GM12878 (cell line): ENCODE measurements around the gene PIP5KL1. TPM values are rescaled to one million over a fixed set of nuclear protein-coding genes. Genes with fewer than 3 reads are reported as not detected.

Experiments used
- MYB ChIP-seq: fragments of 150-350 bp; IDR thresholded peaks from 2 replicates; pipeline ENCODE4 v1.6.1; 2014; ENCODE audit warnings: mild to moderate bottlenecking, low read depth, low read length, borderline replicate concordance
- POLR2A ChIP-seq: IDR thresholded peaks from 2 replicates; pipeline ENCODE4 v1.6.1; 2011; ENCODE audit warnings: low read depth, mild to moderate bottlenecking, low read length
- TCF3 ChIP-seq: IDR thresholded peaks from 2 replicates; pipeline ENCODE4 v1.6.1; 2012; ENCODE audit warnings: low read depth, mild to moderate bottlenecking, low read length, borderline replicate concordance; ENCODE audit not compliant: insufficient read depth
- polyA plus RNA-seq, 11 experiments: library from polyadenylated mRNA; depleted of rRNA in 4 of 11; unstranded in 6 of 11; stranded (reverse) in 5 of 11; fragments of >200 nt; fragmentation: Nextera tagmentation in 4 of 11; fragmentation: Illumina TruSeq in 1 of 11; extraction: Ambion mirVana in 4 of 11; extraction: Trizol in 1 of 11; gene quantifications; 1 replicate in 1 of 11; 2 replicates in 10 of 11; pipeline versions ENCODE4 v1.2.1 to v1.2.3, GENCODE V29; 2011 to 2016; ENCODE audit warnings: inconsistent platforms in 2 of 11, missing spikeins in 2 of 11, low read depth in 1 of 11
- total RNA-seq, 4 experiments: library from RNA; depleted of rRNA in 3 of 4; stranded (reverse); fragments of >200 nt in 3 of 4; fragmentation: Illumina TruSeq in 1 of 4; extraction: Trizol in 1 of 4; gene quantifications; 2 replicates each; pipeline versions ENCODE4 v1.2.1 to v1.2.3, GENCODE V29; 2013 to 2021
- TF ChIP-seq, protein P1 (sequence below): fragments of 450-650 bp; IDR thresholded peaks from 2 replicates; pipeline ENCODE4 v1.6.1; 2017; ENCODE audit warnings: antibody characterized with exemption, mild to moderate bottlenecking, moderate library complexity
- TF ChIP-seq, protein P2 (sequence below): fragments of 150-350 bp; IDR thresholded peaks from 2 replicates; pipeline ENCODE4 v1.6.1; 2016; ENCODE audit warnings: low read depth, low read length
- TF ChIP-seq, protein P3 (sequence below): IDR thresholded peaks from 2 replicates; pipeline ENCODE4 v1.6.1; 2012; ENCODE audit warnings: low read depth, low read length, improper control_type of control experiment

PIP5KL1 gene
- total and polyA plus RNA-seq, 10 of the 15 experiments (the other 5 are each of a cell fraction or from before 2014, with no cell fraction given): 0.04 to 0.67 (median 0.43) TPM; not detected in 2

DNA sequence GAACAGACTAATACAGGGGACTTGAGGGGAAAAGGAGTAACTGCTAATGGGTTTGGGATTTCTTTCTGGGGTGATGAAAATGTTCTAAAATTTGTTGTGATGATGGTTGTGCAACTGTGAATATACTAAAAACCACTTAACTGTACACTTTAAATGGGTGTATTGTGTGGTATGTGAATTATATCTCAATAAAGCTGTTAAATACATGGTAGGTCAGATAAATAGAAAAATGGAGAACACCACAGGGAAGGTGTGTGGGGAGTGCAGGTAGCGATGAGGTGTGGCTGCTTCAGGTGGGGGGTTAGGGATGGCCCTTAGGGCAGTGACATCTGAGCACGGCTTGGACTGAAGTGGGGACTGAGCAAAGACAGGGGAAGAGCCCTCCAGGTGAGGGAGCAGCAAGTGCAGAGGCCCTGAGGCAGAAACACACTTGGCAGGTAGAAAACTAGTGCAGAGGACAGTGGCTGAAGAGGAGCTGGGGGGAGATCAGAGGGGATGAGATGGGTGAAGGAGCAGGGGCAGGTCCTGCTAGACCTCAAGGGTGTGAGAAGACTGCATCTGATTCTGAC, 29.3 kb upstream of the PIP5KL1 start (continued):
- TF ChIP-seq, protein P1, sequence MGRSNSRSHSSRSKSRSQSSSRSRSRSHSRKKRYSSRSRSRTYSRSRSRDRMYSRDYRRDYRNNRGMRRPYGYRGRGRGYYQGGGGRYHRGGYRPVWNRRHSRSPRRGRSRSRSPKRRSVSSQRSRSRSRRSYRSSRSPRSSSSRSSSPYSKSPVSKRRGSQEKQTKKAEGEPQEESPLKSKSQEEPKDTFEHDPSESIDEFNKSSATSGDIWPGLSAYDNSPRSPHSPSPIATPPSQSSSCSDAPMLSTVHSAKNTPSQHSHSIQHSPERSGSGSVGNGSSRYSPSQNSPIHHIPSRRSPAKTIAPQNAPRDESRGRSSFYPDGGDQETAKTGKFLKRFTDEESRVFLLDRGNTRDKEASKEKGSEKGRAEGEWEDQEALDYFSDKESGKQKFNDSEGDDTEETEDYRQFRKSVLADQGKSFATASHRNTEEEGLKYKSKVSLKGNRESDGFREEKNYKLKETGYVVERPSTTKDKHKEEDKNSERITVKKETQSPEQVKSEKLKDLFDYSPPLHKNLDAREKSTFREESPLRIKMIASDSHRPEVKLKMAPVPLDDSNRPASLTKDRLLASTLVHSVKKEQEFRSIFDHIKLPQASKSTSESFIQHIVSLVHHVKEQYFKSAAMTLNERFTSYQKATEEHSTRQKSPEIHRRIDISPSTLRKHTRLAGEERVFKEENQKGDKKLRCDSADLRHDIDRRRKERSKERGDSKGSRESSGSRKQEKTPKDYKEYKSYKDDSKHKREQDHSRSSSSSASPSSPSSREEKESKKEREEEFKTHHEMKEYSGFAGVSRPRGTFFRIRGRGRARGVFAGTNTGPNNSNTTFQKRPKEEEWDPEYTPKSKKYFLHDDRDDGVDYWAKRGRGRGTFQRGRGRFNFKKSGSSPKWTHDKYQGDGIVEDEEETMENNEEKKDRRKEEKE: no peak
- TF ChIP-seq, protein P2, sequence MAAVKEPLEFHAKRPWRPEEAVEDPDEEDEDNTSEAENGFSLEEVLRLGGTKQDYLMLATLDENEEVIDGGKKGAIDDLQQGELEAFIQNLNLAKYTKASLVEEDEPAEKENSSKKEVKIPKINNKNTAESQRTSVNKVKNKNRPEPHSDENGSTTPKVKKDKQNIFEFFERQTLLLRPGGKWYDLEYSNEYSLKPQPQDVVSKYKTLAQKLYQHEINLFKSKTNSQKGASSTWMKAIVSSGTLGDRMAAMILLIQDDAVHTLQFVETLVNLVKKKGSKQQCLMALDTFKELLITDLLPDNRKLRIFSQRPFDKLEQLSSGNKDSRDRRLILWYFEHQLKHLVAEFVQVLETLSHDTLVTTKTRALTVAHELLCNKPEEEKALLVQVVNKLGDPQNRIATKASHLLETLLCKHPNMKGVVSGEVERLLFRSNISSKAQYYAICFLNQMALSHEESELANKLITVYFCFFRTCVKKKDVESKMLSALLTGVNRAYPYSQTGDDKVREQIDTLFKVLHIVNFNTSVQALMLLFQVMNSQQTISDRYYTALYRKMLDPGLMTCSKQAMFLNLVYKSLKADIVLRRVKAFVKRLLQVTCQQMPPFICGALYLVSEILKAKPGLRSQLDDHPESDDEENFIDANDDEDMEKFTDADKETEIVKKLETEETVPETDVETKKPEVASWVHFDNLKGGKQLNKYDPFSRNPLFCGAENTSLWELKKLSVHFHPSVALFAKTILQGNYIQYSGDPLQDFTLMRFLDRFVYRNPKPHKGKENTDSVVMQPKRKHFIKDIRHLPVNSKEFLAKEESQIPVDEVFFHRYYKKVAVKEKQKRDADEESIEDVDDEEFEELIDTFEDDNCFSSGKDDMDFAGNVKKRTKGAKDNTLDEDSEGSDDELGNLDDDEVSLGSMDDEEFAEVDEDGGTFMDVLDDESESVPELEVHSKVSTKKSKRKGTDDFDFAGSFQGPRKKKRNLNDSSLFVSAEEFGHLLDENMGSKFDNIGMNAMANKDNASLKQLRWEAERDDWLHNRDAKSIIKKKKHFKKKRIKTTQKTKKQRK: no peak
- TF ChIP-seq, protein P3, sequence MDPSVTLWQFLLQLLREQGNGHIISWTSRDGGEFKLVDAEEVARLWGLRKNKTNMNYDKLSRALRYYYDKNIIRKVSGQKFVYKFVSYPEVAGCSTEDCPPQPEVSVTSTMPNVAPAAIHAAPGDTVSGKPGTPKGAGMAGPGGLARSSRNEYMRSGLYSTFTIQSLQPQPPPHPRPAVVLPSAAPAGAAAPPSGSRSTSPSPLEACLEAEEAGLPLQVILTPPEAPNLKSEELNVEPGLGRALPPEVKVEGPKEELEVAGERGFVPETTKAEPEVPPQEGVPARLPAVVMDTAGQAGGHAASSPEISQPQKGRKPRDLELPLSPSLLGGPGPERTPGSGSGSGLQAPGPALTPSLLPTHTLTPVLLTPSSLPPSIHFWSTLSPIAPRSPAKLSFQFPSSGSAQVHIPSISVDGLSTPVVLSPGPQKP: no peak
- TF ChIP-seq POLR2A: no peak
- no peak for TF ChIP-seq MYB
- TF ChIP-seq TCF3: no peak
